Lower leg skin (tissue), 3 donors: ENCODE data around the gene COLGALT1.

ENCODE experiments used
- POLR2A ChIP-seq, 2 donors: fragments of 450-650 bp; IDR thresholded peaks; one replicate each; pipeline ENCODE4 v1.6.1; 2016 to 2017; ENCODE audit warnings: antibody characterized with exemption in 2 of 2, mild to moderate bottlenecking in 1 of 2, moderate library complexity in 1 of 2
- TF ChIP-seq, protein P1 (sequence below), 3 donors: fragments of 450-650 bp; IDR thresholded peaks; one replicate each; pipeline ENCODE4 v1.5.1; 2016; ENCODE audit warnings: antibody characterized with exemption in 3 of 3, mild to moderate bottlenecking in 3 of 3, moderate library complexity in 2 of 3

- TF ChIP-seq POLR2A (IDR thresholded peaks at IDR 0.05) = no peak
- TF ChIP-seq, protein P1, sequence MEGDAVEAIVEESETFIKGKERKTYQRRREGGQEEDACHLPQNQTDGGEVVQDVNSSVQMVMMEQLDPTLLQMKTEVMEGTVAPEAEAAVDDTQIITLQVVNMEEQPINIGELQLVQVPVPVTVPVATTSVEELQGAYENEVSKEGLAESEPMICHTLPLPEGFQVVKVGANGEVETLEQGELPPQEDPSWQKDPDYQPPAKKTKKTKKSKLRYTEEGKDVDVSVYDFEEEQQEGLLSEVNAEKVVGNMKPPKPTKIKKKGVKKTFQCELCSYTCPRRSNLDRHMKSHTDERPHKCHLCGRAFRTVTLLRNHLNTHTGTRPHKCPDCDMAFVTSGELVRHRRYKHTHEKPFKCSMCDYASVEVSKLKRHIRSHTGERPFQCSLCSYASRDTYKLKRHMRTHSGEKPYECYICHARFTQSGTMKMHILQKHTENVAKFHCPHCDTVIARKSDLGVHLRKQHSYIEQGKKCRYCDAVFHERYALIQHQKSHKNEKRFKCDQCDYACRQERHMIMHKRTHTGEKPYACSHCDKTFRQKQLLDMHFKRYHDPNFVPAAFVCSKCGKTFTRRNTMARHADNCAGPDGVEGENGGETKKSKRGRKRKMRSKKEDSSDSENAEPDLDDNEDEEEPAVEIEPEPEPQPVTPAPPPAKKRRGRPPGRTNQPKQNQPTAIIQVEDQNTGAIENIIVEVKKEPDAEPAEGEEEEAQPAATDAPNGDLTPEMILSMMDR (IDR thresholded peaks at IDR 0.05) = no peak
Observed at GRCh38 chr19:17528610-17529009, 26.8 kb upstream of the COLGALT1 start.
